H1 (cell line): ENCODE measurements around the gene MIF4GD. TPM values are rescaled to one million over a fixed set of nuclear protein-coding genes. Genes with fewer than 3 reads are reported as not detected.

Source experiments
- ATF3 ChIP-seq: IDR thresholded peaks from 2 replicates; pipeline ENCODE4 v1.6.1; 2011; ENCODE audit warnings: low read depth, mild to moderate bottlenecking, low read length; ENCODE audit not compliant: insufficient read depth
- EGR1 ChIP-seq: IDR thresholded peaks from 2 replicates; pipeline ENCODE4 v1.6.1; 2011; ENCODE audit warnings: low read depth, low read length, borderline replicate concordance
- MAFK ChIP-seq: IDR thresholded peaks from 2 replicates; pipeline ENCODE4 v1.6.1; 2012; ENCODE audit warnings: low read depth, mild to moderate bottlenecking, improper control_type of control experiment, low read length
- POLR2A ChIP-seq, 2 experiments: IDR thresholded peaks; 1 replicate in 1 of 2; 2 replicates in 1 of 2; pipeline ENCODE4 v1.6.1; 2011; ENCODE audit warnings: low read depth in 2 of 2, low read length in 2 of 2, mild to moderate bottlenecking in 2 of 2; ENCODE audit errors: control extremely low read depth in 1 of 2
- RFX5 ChIP-seq: IDR thresholded peaks from 2 replicates; pipeline ENCODE4 v1.6.1; 2011; ENCODE audit warnings: low read depth, low read length, improper control_type of control experiment, borderline replicate concordance
- SP4 ChIP-seq: IDR thresholded peaks from 2 replicates; pipeline ENCODE4 v1.6.1; 2012; ENCODE audit warnings: low read length, inconsistent platforms
- TCF12 ChIP-seq: IDR thresholded peaks from 2 replicates; pipeline ENCODE4 v1.6.1; 2011; ENCODE audit warnings: low read depth, mild to moderate bottlenecking, low read length
- USF2 ChIP-seq: IDR thresholded peaks from 2 replicates; pipeline ENCODE4 v1.6.1; 2011; ENCODE audit warnings: low read length, improper control_type of control experiment
- YY1 ChIP-seq: IDR thresholded peaks from 2 replicates; pipeline ENCODE4 v1.6.1; 2011; ENCODE audit warnings: low read depth, mild to moderate bottlenecking, low read length
- polyA plus RNA-seq, 7 experiments: library from polyadenylated mRNA; depleted of rRNA in 3 of 7; stranded (reverse) in 5 of 7; unstranded in 2 of 7; fragments of >200 nt in 5 of 7; fragments of 200-250 nt in 2 of 7; gene quantifications; 1 replicate in 5 of 7; 2 replicates in 1 of 7; 4 replicates in 1 of 7; pipeline versions ENCODE4 v1.2.1 to v1.2.3, GENCODE V29; 2011 to 2013; ENCODE audit warnings: missing spikeins in 2 of 7, mixed read lengths in 2 of 7
- total RNA-seq: library from RNA; stranded (reverse); fragmentation: NEBNext Ultra II Directional; extraction: Animal tissue kit (Norgen Biotek cat#: 25700); gene quantifications from 2 replicates; pipeline ENCODE4 v1.2.1, GENCODE V29; 2021

Gene MIF4GD
- total and polyA plus RNA-seq, 2 of the 8 experiments (the other 6 are each of a cell fraction or from before 2014, with no cell fraction given), result 16.1 to 51.1 TPM

- TF ChIP-seq USF2, result no peak
- no peak for TF ChIP-seq EGR1
- no peak for TF ChIP-seq TCF12
- TF ChIP-seq YY1, result no peak
- no peak for TF ChIP-seq ATF3
- no peak for TF ChIP-seq MAFK
- no peak for TF ChIP-seq POLR2A (IDR thresholded peaks at IDR 0.05; ENCODE audit: control extremely low read depth in 1 of 2, low read depth in 2 of 2, low read length in 2 of 2)
- TF ChIP-seq SP4, result no peak
- TF ChIP-seq RFX5, result no peak
- TF ChIP-seq, all 59 proteins: peak for 0
Observed at GRCh38 chr17:75308732-75309629, 38.0 kb upstream of the MIF4GD start (continued).
